Smooth muscle cell (in vitro differentiated cells): ENCODE measurements around the gene APEH. TPM values are rescaled to one million over a fixed set of nuclear protein-coding genes. Genes with fewer than 3 reads are reported as not detected.

Source experiments
- polyA plus RNA-seq: library from polyadenylated mRNA; unstranded; fragments of >200 nt; fragmentation: Nextera tagmentation; extraction: Ambion mirVana; gene quantifications from 2 replicates; pipeline ENCODE4 v1.2.1, GENCODE V29; 2016
- small RNA-seq: library from RNA; depleted of rRNA; stranded (forward); fragments of <200 nt; gene quantifications from one replicate; pipeline ENCODE3, GENCODE V24; 2014
- total RNA-seq: library from RNA; depleted of rRNA; stranded (reverse); fragments of >200 nt; gene quantifications from 2 replicates; pipeline ENCODE4 v1.2.3, GENCODE V29; 2014

APEH gene
- total and polyA plus RNA-seq, 2 experiments from 2014 or later, result 69.4 to 91.7 TPM

Small RNA genes within 50 kb of the gene (small RNA-seq; reads per million reads assigned to genes)
- not detected for gene AMIGO3

Other genes with a start within 250 kb of the APEH start
- 3.9 TPM in 2 replicates for gene NICN1, start 245.0 kb upstream of the APEH start, total RNA-seq
- gene NICN1, start 245.0 kb upstream of the APEH start, polyA plus RNA-seq, result 4.5 and 4.6 TPM in 2 replicates
- 61.6 and 65.2 TPM in 2 replicates for gene DAG1, start 204.1 kb upstream of the APEH start, total RNA-seq
- gene DAG1, start 204.1 kb upstream of the APEH start, polyA plus RNA-seq, result 32.1 and 53.0 TPM in 2 replicates
- gene BSN, start 119.9 kb upstream of the APEH start, total RNA-seq, result under 0.01 and 0.22 TPM in 2 replicates
- 0.07 and 0.50 TPM in 2 replicates for gene BSN, start 119.9 kb upstream of the APEH start, polyA plus RNA-seq
- gene MST1, start 15.1 kb downstream of the APEH start, total RNA-seq, result 15.4 and 18.7 TPM in 2 replicates
- 22.9 and 28.5 TPM in 2 replicates for gene MST1, start 15.1 kb downstream of the APEH start, polyA plus RNA-seq
- 15.8 and 17.3 TPM in 2 replicates for gene RNF123, start 15.2 kb downstream of the APEH start, total RNA-seq
- 23.9 and 37.8 TPM in 2 replicates for gene RNF123, start 15.2 kb downstream of the APEH start, polyA plus RNA-seq
- 2.8 and 2.9 TPM in 2 replicates for gene AMIGO3, start 45.3 kb downstream of the APEH start, total RNA-seq
- 2.2 and 2.4 TPM in 2 replicates for gene AMIGO3, start 45.3 kb downstream of the APEH start, polyA plus RNA-seq
- gene GMPPB, start 49.6 kb downstream of the APEH start, total RNA-seq, result 21.1 and 21.3 TPM in 2 replicates
- gene GMPPB, start 49.6 kb downstream of the APEH start, polyA plus RNA-seq, result 68.3 and 74.8 TPM in 2 replicates
- gene IP6K1, start 112.2 kb downstream of the APEH start, total RNA-seq, result 26.8 and 31.1 TPM in 2 replicates
- 23.0 and 24.6 TPM in 2 replicates for gene IP6K1, start 112.2 kb downstream of the APEH start, polyA plus RNA-seq
- gene CDHR4, start 125.5 kb downstream of the APEH start, total RNA-seq, result 0.31 and 4.8 TPM in 2 replicates
- 0.84 TPM in 1 of 2 replicates, not detected in the other for gene CDHR4, start 125.5 kb downstream of the APEH start, polyA plus RNA-seq
- 2.5 and 4.1 TPM in 2 replicates for gene INKA1, start 128.9 kb downstream of the APEH start, total RNA-seq
- 7.3 and 8.1 TPM in 2 replicates for gene INKA1, start 128.9 kb downstream of the APEH start, polyA plus RNA-seq
- 0.94 and 6.9 TPM in 2 replicates for gene UBA7, start 139.6 kb downstream of the APEH start, total RNA-seq
- 6.6 and 10.3 TPM in 2 replicates for gene UBA7, start 139.6 kb downstream of the APEH start, polyA plus RNA-seq
- gene TRAIP, start 182.2 kb downstream of the APEH start, total RNA-seq, result 1.1 and 3.8 TPM in 2 replicates
- 3.3 and 4.6 TPM in 2 replicates for gene TRAIP, start 182.2 kb downstream of the APEH start, polyA plus RNA-seq
- gene CAMKV, start 195.6 kb downstream of the APEH start, total RNA-seq, result not detected in 2 replicates
- gene CAMKV, start 195.6 kb downstream of the APEH start, polyA plus RNA-seq, result not detected in 2 replicates
- 0.63 TPM in 1 of 2 replicates, not detected in the other for gene MST1R, start 229.5 kb downstream of the APEH start, total RNA-seq
- gene MST1R, start 229.5 kb downstream of the APEH start, polyA plus RNA-seq, result 0.28 and 0.59 TPM in 2 replicates